Brain microvascular endothelial cell (primary cell): ENCODE data around the gene EDNRB.
"Not testable (repeated sequence)": the region's sequence is repeated elsewhere in the genome, so short reads cannot be mapped to it uniquely, and the experiment has no call there.

Source experiments
- DNase-seq: peaks from one replicate; pipeline ENCODE4 v3.0.0-alpha.2; 2020
- H3K27ac ChIP-seq: fragments of 250-450 bp; sonication (Bioruptor Pico); 2 replicates; pipeline ENCODE4 v1.5.1; 2020; ENCODE audit warnings: mild to moderate bottlenecking, moderate library complexity
- H3K27me3 ChIP-seq: fragments of 250-450 bp; sonication (Bioruptor Pico); replicated peaks from 2 replicates; pipeline ENCODE4 v1.5.1; 2020; ENCODE audit warnings: mild to moderate bottlenecking
- H3K36me3 ChIP-seq: fragments of 250-450 bp; sonication (Bioruptor Pico); replicated peaks from 2 replicates; pipeline ENCODE4 v1.5.1; 2020; ENCODE audit warnings: mild to moderate bottlenecking
- H3K4me3 ChIP-seq: 2 replicates; pipeline ENCODE4 v1.5.1; 2011; ENCODE audit warnings: low read depth, mild to moderate bottlenecking, control low read depth, low read length, moderate library complexity
- CTCF ChIP-seq: IDR thresholded peaks from 2 replicates; pipeline ENCODE4 v1.5.1; 2011; ENCODE audit warnings: low read depth, mild to moderate bottlenecking, moderate library complexity, low read length, control low read depth, inconsistent platforms; ENCODE audit errors: missing control alignments
- in situ Hi-C: cut with HindIII; loops from 2 replicates; pipeline ENCODE4 v1.10.0; 2017; ENCODE audit warnings: low sequenced_read_pairs, low pct_ligation_motif_present

EDNRB gene

DNA sequence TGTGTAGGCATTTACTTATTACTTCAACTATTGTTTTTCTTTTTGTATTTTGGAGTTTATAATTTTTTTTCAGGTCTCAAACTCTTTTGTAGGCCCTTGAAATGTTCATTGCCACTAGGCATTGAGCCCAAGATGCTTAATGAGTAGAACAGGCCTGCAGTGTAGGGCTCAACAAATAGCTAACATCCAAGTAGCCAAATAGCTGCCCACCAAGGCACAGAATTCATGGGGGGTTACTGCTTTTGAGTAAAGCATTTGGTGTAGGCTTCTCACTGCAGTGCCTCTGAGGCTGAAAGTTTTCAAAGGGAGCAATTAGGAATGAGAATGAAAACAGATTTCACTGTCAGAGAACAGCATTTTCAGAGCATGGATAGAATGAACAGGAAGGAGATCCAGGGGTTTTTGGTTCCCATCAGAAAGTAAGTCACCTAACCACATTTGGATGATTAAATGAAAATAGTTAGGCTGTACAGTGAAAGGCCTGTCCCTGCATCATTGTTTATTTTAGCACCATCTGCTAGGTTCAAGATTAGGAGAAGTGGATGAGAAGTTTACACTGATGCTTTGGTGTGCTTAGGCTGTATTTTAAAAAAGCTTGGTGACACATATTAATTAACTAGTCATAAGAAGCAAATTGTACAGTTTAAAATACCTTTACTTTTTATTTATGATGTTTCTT, 61.0 kb downstream of the EDNRB start:
- in situ Hi-C loops = no loop called here
- Histone ChIP-seq H3K36me3 (no peaks in the 10 kb centered on the region), H3K4me3 (no peak overlapping the region), H3K27ac (no peak overlapping the region), H3K27me3 (no peaks in the 10 kb centered on the region)
- TF ChIP-seq CTCF = no peak
- DNase-seq = no peak

- TF ChIP-seq CTCF = no peak
- in situ Hi-C loops = no loop called here
- DNase-seq = no peak
- H3K4me3 ChIP-seq = no peak overlapping the region
- H3K27ac ChIP-seq = no peak overlapping the region
- H3K27me3 ChIP-seq = no peaks in the 10 kb centered on the region
- H3K36me3 ChIP-seq = no peaks in the 10 kb centered on the region
Measured at GRCh38 chr13:77853703-77854102, 64.9 kb downstream of the EDNRB start.

DNA sequence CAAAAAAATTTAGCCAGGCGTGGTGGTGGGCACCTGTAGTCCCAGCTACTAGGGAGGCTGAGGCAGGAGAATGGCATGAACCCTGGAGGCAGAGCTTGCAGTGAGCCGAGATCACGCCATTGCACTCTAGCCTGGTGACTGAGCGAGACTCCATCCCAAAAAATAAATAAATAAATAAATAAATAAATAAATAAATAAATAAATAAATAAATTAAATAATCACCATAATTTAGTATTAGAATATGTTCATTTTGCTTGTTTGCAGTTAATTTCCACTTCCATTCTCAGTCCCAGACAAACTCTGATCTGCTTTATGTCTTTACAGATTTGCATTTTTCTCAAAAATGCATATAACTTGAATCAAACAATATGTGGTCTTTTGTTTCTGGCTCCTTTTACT, 70.6 kb downstream of the EDNRB start:
- H3K36me3 ChIP-seq, H3K27me3 ChIP-seq, H3K27ac ChIP-seq, H3K4me3 ChIP-seq, in situ Hi-C loops, DNase-seq: not testable (repeated sequence)

DNA sequence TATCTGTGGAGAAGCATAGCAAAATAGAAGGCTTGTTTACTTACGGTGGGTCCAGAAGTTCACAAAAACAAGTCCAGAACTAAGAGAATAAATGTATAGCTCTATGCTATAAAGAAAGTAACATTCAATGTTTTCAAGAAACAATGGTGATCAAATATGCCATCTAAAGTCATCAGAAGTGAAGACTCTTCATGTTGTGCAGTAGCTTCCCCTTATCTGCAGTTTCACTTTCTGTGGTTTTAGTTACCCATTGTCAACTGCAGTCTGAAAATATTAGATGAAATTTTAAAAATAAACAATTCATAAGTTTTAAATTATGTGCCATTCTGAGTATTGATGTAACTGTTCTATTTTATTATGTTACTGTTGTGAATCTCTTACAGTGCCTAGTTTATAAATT, 72.5 kb downstream of the EDNRB start:
- H3K4me3 ChIP-seq = no peak overlapping the region
- no peak for DNase-seq
- no peak overlapping the region for H3K27ac ChIP-seq
- H3K36me3 ChIP-seq = no peaks in the 10 kb centered on the region
- H3K27me3 ChIP-seq = no peaks in the 10 kb centered on the region
- TF ChIP-seq CTCF = no peak
- in situ Hi-C loops = no loop called here
